GM20000 (cell line): ENCODE data around the gene RPL9.
"Not testable (repeated sequence)": the region's sequence is repeated elsewhere in the genome, so short reads cannot be mapped to it uniquely, and the experiment has no call there.

Source experiments
- DNase-seq: peaks from one replicate; pipeline ENCODE4 v3.0.0; 2012; ENCODE audit warnings: low spot score
- TF ChIP-seq, protein P1 (sequence below): IDR thresholded peaks from 2 replicates; pipeline ENCODE4 v1.5.1; 2012; ENCODE audit warnings: mild to moderate bottlenecking, control low read depth; ENCODE audit errors: extremely low read depth, missing control alignments

The RPL9 gene

DNA sequence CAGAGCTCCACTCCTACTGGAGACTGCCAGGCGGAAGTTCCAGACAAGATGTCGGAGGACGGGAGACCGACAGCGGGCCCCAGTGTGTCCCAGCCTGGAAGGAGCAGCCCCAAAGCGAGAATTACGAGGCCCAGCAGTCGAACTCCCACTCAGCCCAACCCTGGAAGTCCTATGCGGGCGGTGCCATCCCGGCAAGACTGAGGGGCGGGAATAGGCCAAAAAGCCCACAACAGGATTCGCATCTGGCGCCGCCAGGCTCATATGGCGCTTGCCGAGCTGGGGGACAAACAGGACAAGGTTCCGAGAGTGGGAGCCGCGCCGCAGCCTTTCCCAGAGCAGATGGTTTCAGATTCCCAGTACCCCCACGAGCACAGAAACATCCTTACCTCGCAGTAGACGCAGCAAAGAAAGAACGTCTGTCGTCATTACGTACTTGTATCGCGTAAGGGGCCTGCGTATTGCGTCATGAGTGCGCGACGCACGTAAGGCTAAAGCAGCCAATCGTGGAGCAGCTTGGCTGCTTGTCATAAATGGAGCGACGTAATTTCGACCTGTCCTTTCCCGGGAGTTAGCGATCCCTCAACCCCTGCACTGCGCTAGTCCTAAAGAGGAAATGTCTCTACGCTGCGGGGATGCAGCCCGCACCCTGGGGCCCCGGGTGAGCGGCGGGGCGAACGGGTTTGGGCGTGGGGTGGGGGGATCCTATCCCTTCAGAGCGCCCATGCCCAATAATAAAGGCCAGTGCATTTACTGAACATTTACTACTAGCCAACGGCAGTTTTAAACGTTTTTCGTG, at the start of gene RPL9, which contains the start of gene LIAS:
TSS of gene RPL9 (minus strand) at position 418 of the 796 bp plus-strand sequence. CDS start 483 bp downstream, outside the sequence.
TSS of gene LIAS (plus strand) at position 552 of the 796 bp plus-strand sequence. CDS start at position 614, 62 bp downstream.
- TF ChIP-seq, protein P1, sequence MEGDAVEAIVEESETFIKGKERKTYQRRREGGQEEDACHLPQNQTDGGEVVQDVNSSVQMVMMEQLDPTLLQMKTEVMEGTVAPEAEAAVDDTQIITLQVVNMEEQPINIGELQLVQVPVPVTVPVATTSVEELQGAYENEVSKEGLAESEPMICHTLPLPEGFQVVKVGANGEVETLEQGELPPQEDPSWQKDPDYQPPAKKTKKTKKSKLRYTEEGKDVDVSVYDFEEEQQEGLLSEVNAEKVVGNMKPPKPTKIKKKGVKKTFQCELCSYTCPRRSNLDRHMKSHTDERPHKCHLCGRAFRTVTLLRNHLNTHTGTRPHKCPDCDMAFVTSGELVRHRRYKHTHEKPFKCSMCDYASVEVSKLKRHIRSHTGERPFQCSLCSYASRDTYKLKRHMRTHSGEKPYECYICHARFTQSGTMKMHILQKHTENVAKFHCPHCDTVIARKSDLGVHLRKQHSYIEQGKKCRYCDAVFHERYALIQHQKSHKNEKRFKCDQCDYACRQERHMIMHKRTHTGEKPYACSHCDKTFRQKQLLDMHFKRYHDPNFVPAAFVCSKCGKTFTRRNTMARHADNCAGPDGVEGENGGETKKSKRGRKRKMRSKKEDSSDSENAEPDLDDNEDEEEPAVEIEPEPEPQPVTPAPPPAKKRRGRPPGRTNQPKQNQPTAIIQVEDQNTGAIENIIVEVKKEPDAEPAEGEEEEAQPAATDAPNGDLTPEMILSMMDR = no peak
- peak; percentile 93 for DNase-seq

DNA sequence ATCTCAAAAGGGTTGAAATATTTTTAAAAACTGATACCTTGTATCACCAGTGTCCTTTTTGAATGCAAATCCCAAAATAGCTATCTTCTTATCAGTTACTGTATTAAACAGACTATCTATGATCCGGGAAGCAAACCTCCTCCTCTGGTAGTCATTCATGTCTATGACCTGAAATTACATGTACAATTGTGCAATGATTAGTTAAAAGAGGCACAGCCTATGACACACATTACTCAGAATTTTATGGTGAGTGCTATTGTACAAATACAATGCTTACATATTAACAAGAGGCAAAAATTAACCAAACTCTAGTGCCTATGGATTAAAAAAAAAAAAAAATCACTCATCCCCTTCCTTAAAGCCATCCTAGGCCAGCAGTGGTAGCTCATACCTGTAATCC, 46.9 kb upstream of the RPL9 start:
- no peak for DNase-seq

DNA sequence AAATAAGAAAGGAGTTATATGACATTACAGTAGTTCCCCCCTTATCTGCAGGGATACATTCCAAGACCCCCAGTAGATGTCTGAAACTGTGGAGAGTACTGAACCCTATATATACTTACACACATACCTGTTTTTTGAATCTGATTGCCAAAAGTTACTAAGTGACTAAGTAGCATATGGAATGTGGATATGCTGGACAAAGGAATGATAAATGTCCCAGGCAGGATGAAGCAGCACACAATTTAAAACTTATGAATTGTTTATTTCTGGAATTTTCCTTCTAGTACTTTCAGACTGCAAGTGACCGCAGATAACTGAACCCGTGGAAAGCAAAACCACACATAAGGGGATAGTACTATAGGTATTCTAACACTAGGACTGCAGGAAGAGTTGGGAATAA, 45.8 kb upstream of the RPL9 start:
- TF ChIP-seq, protein P1 = no peak
- no peak for DNase-seq

More for the DNA sequence above, 46.9 kb upstream of the RPL9 start:
- TF ChIP-seq, protein P1 = no peak

DNA sequence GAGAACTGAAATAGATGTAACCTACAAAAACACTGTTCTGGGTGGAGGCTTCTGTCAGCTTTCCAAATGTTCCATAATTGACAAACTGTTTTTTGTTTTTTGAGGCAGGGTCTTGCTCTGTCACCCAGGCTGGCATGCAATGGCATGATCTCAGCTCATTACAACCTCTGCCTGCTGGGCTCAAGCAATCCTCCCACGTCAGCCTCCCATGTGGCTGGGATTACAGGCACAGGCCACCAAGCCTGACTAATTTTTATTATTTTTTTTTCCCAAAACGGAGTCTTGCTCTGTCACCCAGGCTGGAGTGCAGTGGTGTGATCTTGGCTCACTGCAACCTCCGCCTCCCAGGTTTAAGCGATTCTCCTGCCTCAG, 43.9 kb upstream of the RPL9 start:
- not testable (repeated sequence) for DNase-seq

DNA sequence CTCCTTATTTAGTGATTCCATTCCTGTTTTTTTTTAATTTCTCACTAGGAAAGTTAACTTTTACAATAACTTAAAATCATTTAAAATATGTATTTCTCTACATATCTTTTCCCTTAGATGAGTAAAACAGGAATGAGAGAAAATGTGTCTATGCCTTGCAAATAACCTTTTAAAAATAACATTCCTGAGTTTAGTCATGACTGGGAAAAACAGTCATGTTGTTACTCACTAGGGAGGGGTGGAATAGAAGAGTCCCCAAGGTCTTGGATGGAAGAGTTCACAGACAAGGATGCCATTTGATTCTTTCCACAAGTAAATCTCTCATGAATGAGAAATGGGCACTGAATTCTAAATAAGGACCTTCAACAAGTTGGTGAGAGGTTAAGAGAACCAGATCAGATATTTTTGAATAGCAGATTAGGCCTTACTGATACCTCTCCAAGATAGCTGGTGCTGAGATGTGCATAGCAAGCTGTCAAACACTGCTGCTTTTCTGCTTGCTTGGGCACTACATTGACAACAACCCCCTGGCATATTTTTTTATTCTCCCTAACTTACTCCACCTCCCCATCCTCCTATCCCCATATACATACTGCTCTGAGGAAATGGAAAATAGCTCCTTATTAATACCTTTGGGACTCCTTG, 43.4 kb upstream of the RPL9 start:
- DNase-seq = no peak
- TF ChIP-seq, protein P1 = no peak

DNA sequence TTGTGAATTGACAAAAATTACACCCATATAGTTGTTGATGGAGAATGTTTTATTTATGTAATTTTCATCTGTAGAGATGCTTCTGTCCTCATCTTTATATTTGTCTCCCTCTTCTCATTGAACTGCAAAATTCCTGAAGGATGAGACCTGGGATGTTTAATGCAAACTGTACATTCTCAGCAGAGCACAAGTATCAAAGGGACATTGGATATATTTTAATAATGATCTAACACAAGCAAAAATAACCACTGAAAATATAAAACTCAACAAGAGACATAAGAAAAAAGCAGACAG, 40.0 kb upstream of the RPL9 start:
- no peak for DNase-seq
- TF ChIP-seq, protein P1 = no peak

DNA sequence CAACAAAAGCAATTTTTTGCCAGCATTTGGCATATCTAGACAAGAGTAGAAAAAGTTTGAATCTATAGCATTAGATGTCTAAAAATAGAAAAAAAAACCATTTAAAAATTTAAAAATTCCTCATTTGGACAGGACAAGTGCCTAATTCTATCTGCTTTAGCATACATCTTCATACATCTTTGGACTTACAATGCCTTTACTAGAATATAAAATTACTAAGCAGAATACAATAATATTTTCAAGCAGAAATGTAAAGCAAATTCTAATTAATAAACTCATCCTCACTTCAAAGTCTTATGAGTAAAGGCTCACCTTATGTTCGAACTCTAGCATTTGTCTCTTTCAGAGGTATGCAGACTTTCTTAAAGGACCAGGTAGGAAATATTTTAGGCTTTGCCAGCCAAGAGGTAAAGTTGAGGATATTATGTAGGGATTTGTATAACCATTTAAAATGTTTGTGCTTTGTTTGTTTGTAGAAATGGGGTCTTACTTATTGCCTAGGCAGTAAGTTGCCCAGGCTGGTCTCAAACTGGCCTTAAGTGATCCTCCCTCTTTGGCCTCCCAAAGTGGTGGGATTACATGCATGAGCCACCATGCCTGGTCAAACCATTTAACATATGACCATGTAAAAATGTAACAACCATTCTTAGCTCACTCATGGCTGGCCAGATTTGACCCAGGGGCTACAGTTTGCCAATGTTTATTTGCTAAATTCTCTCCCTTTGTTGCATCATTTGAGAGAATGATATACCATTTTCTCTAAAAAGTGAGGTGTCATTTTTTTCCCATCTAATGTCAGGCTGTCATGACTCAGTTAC, 39.4 kb upstream of the RPL9 start:
- no peak for DNase-seq
- TF ChIP-seq, protein P1 = no peak
